ENCODE results near the gene AS3MT.
A peak's percentile ranks its signal among the peaks of the same experiment; 100 is the strongest.
"Not testable (repeated sequence)": the region's sequence is repeated elsewhere in the genome, so short reads cannot be mapped to it uniquely, and the experiment has no call there.

Gene AS3MT

GRCh38 chr10:102919992-102920739 lies 50.9 kb downstream of the AS3MT start:
- H4K20me1 ChIP-seq: no peaks in the 10 kb centered on the region
- H3K36me3 ChIP-seq: no peaks in the 10 kb centered on the region
- peak overlapping the region in 3 of 11 experiments; percentile 15 to 39 (median 24); a peak in 3 of 22 replicates for H3K9ac ChIP-seq
- H3K27me3 ChIP-seq: peaks cover 0 to 4% (median 0%) of the 10 kb centered on the region in 11 experiments; a peak in 2 of 22 replicates
- H3K4me2 ChIP-seq: peak overlapping the region; percentile 92 to 99 (median 96)
- no peak overlapping the region for H3K27ac ChIP-seq
- H3K4me3 ChIP-seq: peak overlapping the region in 6 of 10 experiments; percentile 11 to 82 (median 79); a peak in 4 of 20 replicates
- no peaks in the 10 kb centered on the region for H3K9me3 ChIP-seq (replicated peaks in 1 of 11)
- TF ChIP-seq Cebpa-rat (IDR thresholded peaks at IDR 0.05): no peak
- peaks cover 23 to 44% (median 33%) of the 10 kb centered on the region in 10 experiments for H3K4me1 ChIP-seq

DNA sequence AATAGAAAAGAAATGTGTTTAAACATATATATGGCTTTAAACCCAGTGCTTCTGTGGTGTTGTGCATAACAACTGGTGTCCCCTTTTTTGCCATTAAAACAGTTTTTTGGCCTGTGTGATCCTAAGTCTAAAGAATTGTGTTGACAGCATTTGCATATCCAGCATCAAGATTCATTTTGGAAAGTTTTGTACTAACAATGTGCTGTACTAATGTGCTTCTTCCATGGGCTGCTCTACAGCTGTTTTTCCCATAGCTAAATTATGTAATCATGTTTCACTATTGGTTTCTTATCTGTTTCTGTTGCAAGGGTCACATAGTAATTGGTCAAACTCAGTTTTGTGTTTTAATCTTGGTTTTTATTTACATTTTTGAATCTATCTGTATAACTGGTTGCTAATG lies 54.3 kb downstream of the AS3MT start:
- Histone ChIP-seq H3K9ac (no peak overlapping the region), H3K4me3 (no peak overlapping the region), H3K9me3 (replicated peaks in 1 of 11) (peaks cover 0 to 4% (median 0%) of the 10 kb centered on the region in 11 experiments; a peak in 1 of 22 replicates), H3K36me3 (no peaks in the 10 kb centered on the region), H3K4me2 (no peak overlapping the region; a peak in 1 of 22 replicates), H3K27me3 (peaks cover 0 to 4% (median 0%) of the 10 kb centered on the region in 11 experiments; a peak in 2 of 22 replicates), H4K20me1 (no peaks in the 10 kb centered on the region), H3K27ac (no peak overlapping the region), H3K4me1 (peaks cover 27 to 47% (median 35%) of the 10 kb centered on the region in 10 experiments)
- TF ChIP-seq Cebpa-rat (IDR thresholded peaks at IDR 0.05): no peak

- H3K27me3 ChIP-seq: no peaks in the 10 kb centered on the region
- H4K20me1 ChIP-seq: no peaks in the 10 kb centered on the region
- no peak overlapping the region for H3K4me3 ChIP-seq
- 0 out of 22 replicates have a peak, but pooled peaks cover 0 to 7% (median 0%) of the 10 kb centered on the region in 11 experiments for H3K36me3 ChIP-seq
- H3K9me3 ChIP-seq (replicated peaks in 1 of 11): peaks cover 7 to 15% (median 13%) of the 10 kb centered on the region in 11 experiments; a peak in 19 of 22 replicates
- H3K4me1 ChIP-seq: peaks cover 0 to 17% (median 8%) of the 10 kb centered on the region in 10 experiments; a peak in 14 of 20 replicates
- no peak overlapping the region for H3K9ac ChIP-seq
- H3K27ac ChIP-seq: no peak overlapping the region
- no peak for TF ChIP-seq Cebpa-rat (IDR thresholded peaks at IDR 0.05)
- H3K4me2 ChIP-seq: no peak overlapping the region
These were observed 57.6 kb downstream of the AS3MT start for GRCh38 chr10:102926842-102927241.

- H3K4me3 ChIP-seq: no peak overlapping the region
- no peak for TF ChIP-seq Cebpa-rat (IDR thresholded peaks at IDR 0.05)
- no peak overlapping the region for H3K9ac ChIP-seq
- peaks cover 12 to 20% (median 18%) of the 10 kb centered on the region in 11 experiments; a peak in 19 of 22 replicates for H3K9me3 ChIP-seq (replicated peaks in 1 of 11)
- 0 out of 22 replicates have a peak, but pooled peaks cover 0 to 7% (median 0%) of the 10 kb centered on the region in 11 experiments for H3K36me3 ChIP-seq
- H3K4me1 ChIP-seq: peaks cover 0 to 16% (median 8%) of the 10 kb centered on the region in 10 experiments; a peak in 13 of 20 replicates
- no peaks in the 10 kb centered on the region for H4K20me1 ChIP-seq
- H3K4me2 ChIP-seq: peak overlapping the region in 6 of 11 experiments; percentile 6 to 60 (median 41); a peak in 9 of 22 replicates
- no peak overlapping the region for H3K27ac ChIP-seq
- H3K27me3 ChIP-seq: no peaks in the 10 kb centered on the region
These were observed 58.2 kb downstream of the AS3MT start for GRCh38 chr10:102927311-102928010.

DNA sequence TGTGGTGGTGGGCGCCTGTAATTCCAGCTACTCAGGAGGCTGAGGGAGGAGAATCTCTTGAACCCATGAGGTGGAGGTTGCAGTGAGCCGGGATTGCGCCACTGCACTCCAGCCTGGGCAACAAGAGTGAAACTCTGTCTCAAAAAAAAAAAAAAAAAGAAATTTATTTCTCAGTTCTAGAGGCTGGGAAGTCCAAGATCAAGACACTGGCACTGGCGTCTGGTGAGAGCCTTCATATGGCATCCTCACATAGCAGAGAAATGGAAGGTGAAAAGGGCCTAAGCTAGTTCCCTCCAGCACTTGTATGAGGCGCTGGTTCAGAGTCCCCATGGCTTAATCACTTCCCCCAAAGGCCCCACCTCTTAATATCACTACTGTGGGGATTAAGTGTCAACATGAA lies 59.2 kb downstream of the AS3MT start:
- not testable (repeated sequence) for H3K27ac ChIP-seq, H3K4me2 ChIP-seq, H3K9ac ChIP-seq, H4K20me1 ChIP-seq, H3K36me3 ChIP-seq, H3K27me3 ChIP-seq, H3K4me3 ChIP-seq
- H3K4me1 ChIP-seq: peaks cover 0 to 10% (median 7%) of the 10 kb centered on the region in 10 experiments; a peak in 9 of 20 replicates
- H3K9me3 ChIP-seq (replicated peaks in 1 of 11): peaks cover 12 to 25% (median 19%) of the 10 kb centered on the region in 11 experiments; a peak in 19 of 22 replicates

GRCh38 chr10:102930720-102931119 lies 61.5 kb downstream of the AS3MT start:
- H3K27ac ChIP-seq: no peak overlapping the region

GRCh38 chr10:102931643-102932042 lies 62.4 kb downstream of the AS3MT start:
- no peak for TF ChIP-seq Cebpa-rat (IDR thresholded peaks at IDR 0.05)
- Histone ChIP-seq H3K27me3 (no peaks in the 10 kb centered on the region), H3K36me3 (0 out of 22 replicates have a peak, but pooled peaks cover 0 to 7% (median 0%) of the 10 kb centered on the region in 11 experiments), H3K4me2 (no peak overlapping the region), H3K4me3 (no peak overlapping the region), H3K9ac (no peak overlapping the region), H3K4me1 (peaks cover 0 to 16% (median 10%) of the 10 kb centered on the region in 10 experiments; a peak in 12 of 20 replicates), H3K27ac (no peak overlapping the region), H3K9me3 (replicated peaks in 1 of 11) (peaks cover 12 to 25% (median 19%) of the 10 kb centered on the region in 11 experiments; a peak in 19 of 22 replicates), H4K20me1 (no peaks in the 10 kb centered on the region)

More at GRCh38 chr10:102930720-102931119, 61.5 kb downstream of the AS3MT start:
- Histone ChIP-seq H3K9ac (no peak overlapping the region), H4K20me1 (no peaks in the 10 kb centered on the region), H3K9me3 (replicated peaks in 1 of 11) (peaks cover 12 to 25% (median 19%) of the 10 kb centered on the region in 11 experiments; a peak in 19 of 22 replicates), H3K27me3 (no peaks in the 10 kb centered on the region), H3K36me3 (0 out of 22 replicates have a peak, but pooled peaks cover 0 to 7% (median 0%) of the 10 kb centered on the region in 11 experiments), H3K4me2 (no peak overlapping the region), H3K4me1 (peaks cover 0 to 10% (median 7%) of the 10 kb centered on the region in 10 experiments; a peak in 10 of 20 replicates), H3K4me3 (no peak overlapping the region)
- no peak for TF ChIP-seq Cebpa-rat (IDR thresholded peaks at IDR 0.05)

DNA sequence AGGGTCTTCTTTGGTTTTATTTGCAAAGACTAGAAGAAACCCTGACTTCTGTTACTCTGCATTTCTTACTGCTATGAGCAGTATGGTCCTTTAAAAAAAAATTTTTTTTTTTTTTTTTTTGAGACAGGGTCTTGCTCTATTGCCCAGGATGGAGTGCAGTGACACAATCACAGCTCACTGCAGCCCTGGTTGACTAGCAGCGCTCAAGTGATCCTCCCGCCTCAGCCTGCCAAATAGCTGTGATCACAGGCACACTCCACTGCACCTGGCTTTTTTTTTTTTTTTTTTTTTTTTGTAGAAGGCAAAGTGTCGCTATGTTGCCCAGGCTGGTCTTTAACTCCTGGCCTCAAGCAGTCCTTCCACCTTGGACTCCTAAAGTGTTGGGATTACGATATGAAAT lies 66.2 kb downstream of the AS3MT start:
- Histone ChIP-seq H3K9me3 (replicated peaks in 1 of 11) (peaks cover 12 to 25% (median 19%) of the 10 kb centered on the region in 11 experiments; a peak in 19 of 22 replicates), H3K4me2 (no peak overlapping the region), H3K27me3 (no peaks in the 10 kb centered on the region), H3K27ac (no peak overlapping the region), H3K4me1 (peaks cover 0 to 12% (median 8%) of the 10 kb centered on the region in 10 experiments; a peak in 7 of 20 replicates), H3K9ac (no peak overlapping the region), H4K20me1 (no peaks in the 10 kb centered on the region), H3K36me3 (0 out of 22 replicates have a peak, but pooled peaks cover 0 to 7% (median 0%) of the 10 kb centered on the region in 11 experiments), H3K4me3 (no peak overlapping the region)
- no peak for TF ChIP-seq Cebpa-rat (IDR thresholded peaks at IDR 0.05)

All from BLaER1 treated with 17β-estradiol and CSF1 and Interleukin-3, amounts not matched to agents 10 nM and 100 nM (cell line).